Right atrium auricular region (tissue), 2 donors: ENCODE measurements around the gene SMIM13. TPM values are rescaled to one million over a fixed set of nuclear protein-coding genes. Genes with fewer than 3 reads are reported as not detected.

Source experiments
- DNase-seq: peaks from one replicate; pipeline ENCODE4 v3.0.0-alpha.2; 2019; ENCODE audit warnings: low spot score
- H3K27ac ChIP-seq, 2 donors: fragments of 200-600 bp; sonication (generic); 1 replicate in 1 of 2; 2 replicates in 1 of 2; pipeline ENCODE4 v1.5.1; 2016 to 2019
- H3K27me3 ChIP-seq, 2 donors: fragments of 200-600 bp; sonication (generic); one replicate each; pipeline versions ENCODE4 v1.5.1 to v1.6.0; 2017 to 2019
- H3K36me3 ChIP-seq: fragments of 200-600 bp; sonication (generic); one replicate; pipeline ENCODE4 v1.5.1; 2016
- H3K4me1 ChIP-seq, 2 donors: fragments of 200-600 bp; sonication (generic); one replicate each; pipeline versions ENCODE4 v1.5.1 to v1.6.0; 2017 to 2019
- H3K4me3 ChIP-seq, 2 donors: fragments of 200-600 bp; sonication (generic); 1 replicate in 1 of 2; 2 replicates in 1 of 2; pipeline ENCODE4 v1.5.1; 2017 to 2019; ENCODE audit warnings: mild to moderate bottlenecking in 1 of 2, moderate library complexity in 1 of 2
- H3K9me3 ChIP-seq, 2 donors: fragments of 200-600 bp; sonication (generic); one replicate each; pipeline ENCODE4 v1.5.1; 2019
- total RNA-seq, 2 donors: library from RNA; depleted of rRNA; stranded (reverse); fragments of >200 nt; gene quantifications; one replicate each; pipeline ENCODE4 v1.1.0, GENCODE V29; 2016
- TF ChIP-seq, protein P1 (sequence below), 2 donors: fragments of 200-600 bp; sonication (generic); IDR thresholded peaks; one replicate each; pipeline ENCODE4 v1.5.1; 2019; ENCODE audit warnings: antibody characterized with exemption in 2 of 2

Gene SMIM13
- total RNA-seq, 2 donors from 2014 or later = 9.0 to 11.3 TPM

DNA sequence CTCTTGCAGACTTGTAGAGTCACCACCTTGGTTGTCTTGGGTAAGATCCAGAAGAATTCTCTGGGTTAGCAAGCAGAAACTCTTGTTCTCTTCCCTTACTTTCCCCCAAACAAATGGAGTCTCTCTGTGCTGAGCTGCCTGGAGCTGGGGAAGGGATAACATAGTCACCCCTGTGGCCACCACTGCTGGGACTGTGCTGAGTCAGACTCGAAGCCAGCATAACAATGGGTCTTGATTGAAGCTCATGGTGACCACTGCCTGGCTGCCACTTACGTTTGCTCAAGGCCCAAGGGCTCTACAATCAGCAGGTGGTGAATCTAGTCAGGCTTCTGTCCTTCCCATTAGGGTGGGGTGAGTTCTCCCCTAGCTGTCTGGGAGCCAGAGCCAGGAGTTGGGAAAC, 33.2 kb downstream of the SMIM13 start:
- H3K9me3 ChIP-seq = no peaks in the 10 kb centered on the region
- no peak for DNase-seq
- no peak overlapping the region for H3K4me3 ChIP-seq
- peaks cover 0 to 19% of the 10 kb centered on the region in 2 donors for H3K4me1 ChIP-seq
- no peaks in the 10 kb centered on the region for H3K27me3 ChIP-seq
- no peak overlapping the region for H3K27ac ChIP-seq
- TF ChIP-seq, protein P1, sequence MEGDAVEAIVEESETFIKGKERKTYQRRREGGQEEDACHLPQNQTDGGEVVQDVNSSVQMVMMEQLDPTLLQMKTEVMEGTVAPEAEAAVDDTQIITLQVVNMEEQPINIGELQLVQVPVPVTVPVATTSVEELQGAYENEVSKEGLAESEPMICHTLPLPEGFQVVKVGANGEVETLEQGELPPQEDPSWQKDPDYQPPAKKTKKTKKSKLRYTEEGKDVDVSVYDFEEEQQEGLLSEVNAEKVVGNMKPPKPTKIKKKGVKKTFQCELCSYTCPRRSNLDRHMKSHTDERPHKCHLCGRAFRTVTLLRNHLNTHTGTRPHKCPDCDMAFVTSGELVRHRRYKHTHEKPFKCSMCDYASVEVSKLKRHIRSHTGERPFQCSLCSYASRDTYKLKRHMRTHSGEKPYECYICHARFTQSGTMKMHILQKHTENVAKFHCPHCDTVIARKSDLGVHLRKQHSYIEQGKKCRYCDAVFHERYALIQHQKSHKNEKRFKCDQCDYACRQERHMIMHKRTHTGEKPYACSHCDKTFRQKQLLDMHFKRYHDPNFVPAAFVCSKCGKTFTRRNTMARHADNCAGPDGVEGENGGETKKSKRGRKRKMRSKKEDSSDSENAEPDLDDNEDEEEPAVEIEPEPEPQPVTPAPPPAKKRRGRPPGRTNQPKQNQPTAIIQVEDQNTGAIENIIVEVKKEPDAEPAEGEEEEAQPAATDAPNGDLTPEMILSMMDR (IDR thresholded peaks at IDR 0.05) = no peak
- no peaks in the 10 kb centered on the region for H3K36me3 ChIP-seq

DNA sequence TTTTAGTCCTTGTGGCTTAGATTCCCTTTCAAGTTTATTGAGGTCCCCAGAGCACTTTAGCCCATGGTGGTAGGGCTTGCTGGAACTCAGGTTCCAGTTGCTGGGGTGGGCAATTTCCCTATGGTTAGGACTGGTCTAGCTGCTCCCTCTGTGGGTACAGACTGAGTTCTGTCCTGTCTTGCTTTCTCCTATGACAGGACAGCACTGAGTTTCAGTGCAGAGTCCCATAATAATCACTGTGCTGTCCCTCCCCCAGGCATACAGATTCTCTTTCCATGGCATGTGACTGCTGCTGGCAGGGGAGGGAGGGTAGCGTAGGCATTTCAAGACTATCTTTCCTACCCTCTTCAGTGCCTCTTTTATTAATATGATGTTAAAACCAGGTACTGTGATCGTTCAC, 35.0 kb downstream of the SMIM13 start:
- Histone ChIP-seq H3K27me3 (no peaks in the 10 kb centered on the region), H3K36me3 (no peaks in the 10 kb centered on the region), H3K27ac (no peak overlapping the region), H3K4me1 (peaks cover 0 to 11% of the 10 kb centered on the region in 2 donors), H3K9me3 (no peaks in the 10 kb centered on the region), H3K4me3 (no peak overlapping the region)
- TF ChIP-seq, protein P1 (IDR thresholded peaks at IDR 0.05) = no peak
- DNase-seq = no peak

DNA sequence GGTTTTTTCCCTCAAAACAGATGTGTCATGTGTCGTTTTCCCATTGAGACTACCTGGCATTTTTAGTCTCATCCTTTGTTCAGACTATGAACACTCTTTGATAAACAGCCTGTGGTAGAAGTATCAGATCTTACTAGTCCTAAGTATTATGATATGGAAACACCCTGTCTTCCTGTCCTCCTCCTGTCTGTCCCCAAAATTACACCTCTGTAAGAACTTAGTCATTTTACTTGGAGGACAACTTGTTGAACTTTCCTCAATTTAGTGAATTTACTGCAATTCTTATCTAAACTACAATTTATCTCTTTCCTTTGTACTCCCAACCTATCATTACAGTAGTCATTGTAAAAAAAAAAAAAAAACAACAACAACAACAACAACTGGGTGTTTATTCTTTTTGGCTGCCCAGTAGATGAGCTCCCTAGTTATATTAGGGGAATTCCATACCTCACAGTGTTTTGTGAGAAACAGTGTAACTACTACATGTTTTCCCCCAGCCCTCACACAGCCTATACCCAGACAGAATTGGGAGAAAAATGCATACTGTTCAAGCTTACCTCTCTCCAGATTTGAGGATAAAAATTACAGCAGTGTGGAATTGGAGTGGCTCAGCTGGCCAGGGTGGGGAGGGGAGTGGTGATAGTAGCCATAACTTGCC, 36.4 kb downstream of the SMIM13 start:
- H3K27me3 ChIP-seq = no peaks in the 10 kb centered on the region
- no peak for DNase-seq
- H3K27ac ChIP-seq = no peak overlapping the region
- no peak overlapping the region for H3K4me3 ChIP-seq
- TF ChIP-seq, protein P1 (IDR thresholded peaks at IDR 0.05) = no peak
- H3K9me3 ChIP-seq = no peaks in the 10 kb centered on the region
- peaks cover 0 to 11% of the 10 kb centered on the region in 2 donors for H3K4me1 ChIP-seq
- peaks cover 5% of the 10 kb centered on the region for H3K36me3 ChIP-seq

DNA sequence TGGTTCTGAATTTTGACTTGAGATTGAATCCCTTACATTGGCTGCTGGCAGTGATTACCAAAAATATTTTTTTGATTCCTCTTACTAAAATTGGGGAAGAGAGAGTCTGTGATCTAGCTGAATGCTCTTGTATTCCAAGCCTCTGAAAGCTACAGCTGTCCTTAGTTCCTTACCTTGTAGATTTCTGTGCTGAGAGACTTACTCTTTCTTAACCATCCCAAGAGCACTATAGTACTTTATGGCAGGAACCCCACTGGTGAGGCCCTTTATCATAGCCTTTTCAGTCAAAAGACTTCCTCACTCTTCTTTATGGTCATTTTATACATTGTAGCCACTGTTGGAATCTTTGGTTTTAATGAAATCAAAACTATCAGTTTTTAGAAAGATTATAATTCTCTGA, 37.0 kb downstream of the SMIM13 start:
- Histone ChIP-seq H3K27me3 (no peaks in the 10 kb centered on the region), H3K4me1 (peaks cover 0 to 11% of the 10 kb centered on the region in 2 donors), H3K4me3 (no peak overlapping the region), H3K9me3 (no peaks in the 10 kb centered on the region), H3K36me3 (peaks cover 11% of the 10 kb centered on the region), H3K27ac (no peak overlapping the region)
- no peak for DNase-seq
- TF ChIP-seq, protein P1 (IDR thresholded peaks at IDR 0.05) = no peak

DNA sequence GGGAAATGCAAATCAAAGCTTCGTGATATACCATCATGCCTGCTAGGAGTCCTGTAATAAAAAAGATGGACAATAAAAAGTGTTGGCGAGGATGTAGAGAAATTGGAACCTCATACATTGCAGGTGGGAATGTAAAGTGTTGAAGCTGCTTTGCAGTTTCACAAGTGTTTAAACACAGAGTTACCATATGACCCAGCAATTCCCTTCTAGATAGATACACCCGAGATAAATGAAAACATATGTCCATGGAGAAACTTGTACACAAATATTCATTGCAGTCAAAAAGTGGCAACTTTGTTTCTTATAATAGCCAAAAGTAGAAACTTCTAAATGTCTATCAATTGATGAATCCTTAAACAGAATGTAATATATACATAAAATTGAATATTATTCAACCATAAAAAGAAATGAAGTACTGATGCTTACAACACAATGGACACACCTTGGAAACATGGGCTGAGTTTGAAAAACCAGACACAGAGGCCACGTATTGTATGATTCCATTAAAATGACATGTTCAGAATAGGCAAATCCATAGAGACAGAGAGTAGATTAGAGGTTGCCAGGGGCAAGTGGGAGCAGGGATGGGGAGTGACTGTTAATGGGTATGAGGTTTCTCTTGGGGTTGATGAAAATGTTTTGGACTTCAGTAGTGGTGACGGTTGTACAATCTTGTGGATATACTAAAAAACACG, 38.7 kb downstream of the SMIM13 start:
- Histone ChIP-seq H3K4me3 (no peak overlapping the region), H3K27ac (no peak overlapping the region), H3K36me3 (peaks cover 12% of the 10 kb centered on the region), H3K4me1 (peaks cover 0 to 11% of the 10 kb centered on the region in 2 donors), H3K27me3 (no peaks in the 10 kb centered on the region), H3K9me3 (no peaks in the 10 kb centered on the region)
- TF ChIP-seq, protein P1 (IDR thresholded peaks at IDR 0.05) = no peak
- no peak for DNase-seq
